ENCODE data around the gene ZER1. TPM values are rescaled to one million over a fixed set of nuclear protein-coding genes. Genes with fewer than 3 reads are reported as not detected.
A peak's percentile ranks its signal among the peaks of the same experiment; 100 is the strongest.
"Not testable (repeated sequence)": the region's sequence is repeated elsewhere in the genome, so short reads cannot be mapped to it uniquely, and the experiment has no call there.

Gene ZER1
- polyA plus RNA-seq, 4 donors = 31.7 to 42.6 (median 34.2) TPM

DNA sequence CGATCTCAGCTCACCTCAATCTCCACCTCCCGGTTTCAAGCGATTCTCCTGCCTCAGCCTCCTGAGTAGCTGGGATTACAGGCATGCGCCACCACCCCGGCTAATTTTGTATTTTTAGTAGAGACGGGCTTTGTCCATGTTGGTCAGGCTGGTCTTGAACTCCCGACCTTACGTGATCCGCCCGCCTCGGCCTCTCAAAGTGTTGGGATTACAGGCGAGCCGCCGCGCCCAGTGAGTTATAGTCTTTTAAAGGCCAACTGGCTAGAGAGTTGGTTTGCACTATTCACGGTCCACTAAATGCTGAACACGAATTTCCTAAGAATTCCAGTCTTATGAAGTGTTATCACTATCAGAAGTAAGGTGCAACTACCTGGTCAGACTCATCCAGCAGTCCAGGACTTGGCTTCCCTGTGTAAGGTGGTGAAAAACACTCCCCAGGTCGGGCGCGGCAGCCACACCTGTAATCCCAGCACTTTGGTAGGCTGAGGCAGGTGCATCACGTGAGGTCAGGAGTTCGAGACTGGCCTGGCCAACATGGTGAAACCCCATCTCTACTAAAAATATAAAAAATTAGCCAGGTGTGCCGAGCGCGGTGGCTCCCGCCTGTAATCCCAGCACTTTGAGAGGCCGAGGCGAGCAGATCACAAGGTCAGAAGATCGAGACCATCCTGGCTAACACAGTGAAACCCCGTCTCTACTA lies 72.5 kb downstream of the ZER1 start:
- not testable (repeated sequence) for DNase-seq (ENCODE audit: low read depth in 4 of 4, low spot score in 3 of 4)

- no peak for DNase-seq (ENCODE audit: low read depth in 4 of 4, low spot score in 3 of 4)
Measured at GRCh38 chr9:128696923-128697707, 74.6 kb downstream of the ZER1 start.

DNA sequence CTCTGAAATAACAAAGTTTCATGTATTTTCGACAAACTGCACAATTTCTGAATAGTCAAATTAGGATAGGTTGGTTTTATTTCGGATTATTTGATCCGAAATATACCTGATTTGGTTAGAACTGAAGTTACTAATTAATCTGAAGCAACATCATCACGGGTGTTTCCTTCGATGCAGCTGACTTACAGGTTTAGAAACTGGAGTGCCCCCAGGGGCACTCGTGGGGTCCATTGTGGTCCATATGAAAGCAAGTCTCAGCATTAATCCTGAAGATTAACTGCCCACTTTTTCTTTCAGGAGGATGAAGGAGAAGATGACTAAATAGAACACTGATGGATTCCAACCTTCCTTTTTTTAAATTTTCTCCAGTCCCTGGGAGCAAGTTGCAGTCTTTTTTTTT lies 77.4 kb downstream of the ZER1 start:
- DNase-seq (ENCODE audit: low read depth in 4 of 4, low spot score in 3 of 4) = no peak

GRCh38 chr9:128693738-128694137 lies 78.0 kb downstream of the ZER1 start:
- DNase-seq (ENCODE audit: low read depth in 4 of 4, low spot score in 3 of 4) = not testable (repeated sequence)

DNA sequence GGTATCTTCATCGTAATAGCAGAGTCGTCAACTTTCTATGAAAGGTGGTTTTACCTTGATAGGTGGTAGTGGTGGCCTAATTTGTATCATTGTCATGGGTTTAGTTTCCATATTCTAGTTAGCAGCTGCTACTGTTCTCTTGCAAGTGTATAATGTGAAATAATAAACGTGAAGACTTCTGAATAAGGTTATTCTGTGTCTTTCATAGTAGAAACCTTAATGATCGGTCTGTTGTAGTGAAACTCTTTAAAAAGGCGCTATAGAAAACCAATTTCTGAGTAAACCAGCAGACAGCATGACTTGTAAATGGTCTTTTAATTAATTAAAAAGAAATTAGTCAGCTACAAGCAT lies 81.1 kb downstream of the ZER1 start:
- no peak for DNase-seq (ENCODE audit: low read depth in 4 of 4, low spot score in 3 of 4)

- DNase-seq (ENCODE audit: low read depth in 4 of 4, low spot score in 3 of 4) = no peak
Measured at GRCh38 chr9:128689820-128690683, 81.7 kb downstream of the ZER1 start.

DNA sequence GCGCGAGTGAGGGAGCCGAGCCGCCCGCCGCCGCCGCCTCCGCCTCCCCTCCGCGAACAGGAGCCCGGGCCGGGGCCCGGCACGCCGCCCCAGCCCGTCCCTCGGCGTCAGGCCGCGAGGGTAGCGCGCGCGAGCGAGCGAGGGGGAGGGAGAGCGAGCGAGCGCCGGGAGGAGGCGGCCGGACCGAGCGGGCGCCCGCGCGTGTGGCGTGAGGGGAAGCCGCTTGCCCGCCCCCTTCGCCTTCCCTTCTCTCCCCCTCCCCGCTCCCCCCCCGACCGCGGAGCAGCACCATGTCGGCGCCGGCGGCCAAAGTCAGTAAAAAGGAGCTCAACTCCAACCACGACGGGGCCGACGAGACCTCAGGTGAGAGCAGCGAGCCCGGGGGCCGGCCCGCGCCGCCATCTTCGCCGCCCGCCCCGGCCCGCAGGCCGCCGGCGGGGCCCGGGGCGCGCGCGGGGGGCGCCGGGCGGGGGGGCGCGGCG lies 82.4 kb downstream of the ZER1 start:
- no peak for DNase-seq (ENCODE audit: low read depth in 4 of 4, low spot score in 3 of 4)

GRCh38 chr9:128688501-128689292 lies 83.0 kb downstream of the ZER1 start, which contains the start of gene SET:
TSS of gene SET (plus strand) at chr9:128689222. CDS start at chr9:128689583, 361 bp downstream.
- DNase-seq (ENCODE audit: low read depth in 4 of 4, low spot score in 3 of 4) = peak; percentile 86 to 92 (median 91)

GRCh38 chr9:128687453-128687852 lies 84.3 kb downstream of the ZER1 start:
- DNase-seq (ENCODE audit: low read depth in 4 of 4, low spot score in 3 of 4) = no peak

GRCh38 chr9:128685636-128686489 lies 85.9 kb downstream of the ZER1 start:
- no peak for DNase-seq (ENCODE audit: low read depth in 4 of 4, low spot score in 3 of 4)

GRCh38 chr9:128684325-128685199 lies 87.2 kb downstream of the ZER1 start:
- no peak for DNase-seq (ENCODE audit: low read depth in 4 of 4, low spot score in 3 of 4)

DNA sequence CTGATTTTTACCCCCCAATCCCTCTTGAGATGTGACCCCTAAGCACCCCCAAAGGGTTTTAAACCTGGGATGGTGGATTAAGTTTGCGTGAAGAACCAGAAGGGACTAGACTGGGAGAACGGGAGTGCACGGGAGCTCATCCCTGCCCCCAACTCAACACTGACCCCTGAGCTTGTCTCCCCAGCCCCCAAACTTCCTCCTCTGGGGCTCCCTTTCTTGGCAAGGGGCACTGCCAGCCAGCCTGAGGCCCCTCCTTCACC lies 87.7 kb downstream of the ZER1 start:
- no peak for DNase-seq (ENCODE audit: low read depth in 4 of 4, low spot score in 3 of 4)

DNA sequence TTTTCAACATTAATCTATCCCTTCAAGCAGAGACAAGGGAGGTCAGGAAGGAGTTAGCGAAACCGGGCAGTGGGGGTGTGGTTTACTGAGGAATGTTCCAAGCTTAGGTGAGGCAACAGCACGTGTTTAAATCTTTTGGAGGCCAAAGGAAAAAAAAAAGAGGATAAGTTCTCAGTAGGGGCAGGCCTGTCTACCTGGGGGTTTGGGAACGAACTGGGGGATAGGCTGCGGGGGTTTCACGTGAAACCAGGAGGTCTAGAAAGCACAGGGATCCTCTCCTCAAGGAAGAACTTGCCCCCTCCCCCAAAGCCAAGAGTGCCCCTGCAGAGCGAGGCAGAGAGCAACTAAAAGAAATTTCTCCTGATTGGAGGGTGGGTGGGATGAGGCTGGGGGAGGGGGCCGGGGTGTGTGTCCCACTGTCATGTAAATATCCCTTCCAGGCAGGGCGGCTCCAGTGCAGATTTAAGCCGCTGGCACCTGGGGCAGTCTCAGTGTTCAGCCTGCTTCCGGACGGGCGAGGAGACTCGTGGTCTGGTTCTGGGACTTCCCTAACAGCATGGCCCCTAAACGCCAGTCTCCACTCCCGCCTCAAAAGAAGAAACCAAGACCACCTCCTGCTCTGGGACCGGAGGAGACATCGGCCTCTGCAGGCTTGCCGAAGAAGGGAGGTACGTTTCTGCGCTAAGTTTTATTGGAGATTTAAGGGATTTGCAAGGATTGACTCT lies 88.2 kb downstream of the ZER1 start:
- DNase-seq (ENCODE audit: low read depth in 4 of 4, low spot score in 3 of 4) = no peak

Other genes starting within 250 kb of the ZER1 start
- gene SPTAN1, start 219.3 kb downstream of the ZER1 start, polyA plus RNA-seq (ENCODE audit: insufficient read length in 4 of 4) = 100 to 1,000 TPM; 301 to 363 (median 329) TPM
- 10 to 100 TPM; 58.6 to 88.6 (median 64.9) TPM for gene DYNC2I2, start 115.1 kb downstream of the ZER1 start, polyA plus RNA-seq (ENCODE audit: insufficient read length in 4 of 4)
- 100 to 1,000 TPM; 586 to 729 (median 699) TPM for gene SET, start 82.7 kb downstream of the ZER1 start, polyA plus RNA-seq (ENCODE audit: insufficient read length in 4 of 4)
- gene PKN3, start 69.4 kb downstream of the ZER1 start, polyA plus RNA-seq (ENCODE audit: insufficient read length in 4 of 4) = 10 to 100 TPM in 3 of 4 donors, 1 to 10 TPM in 1; 8.1 to 12.6 (median 10.2) TPM
- gene ZDHHC12, start 47.8 kb downstream of the ZER1 start, polyA plus RNA-seq (ENCODE audit: insufficient read length in 4 of 4) = 10 to 100 TPM; 17.0 to 25.1 (median 17.7) TPM
- 10 to 100 TPM; 36.0 to 43.5 (median 41.0) TPM for gene TBC1D13, start 15.3 kb upstream of the ZER1 start, polyA plus RNA-seq (ENCODE audit: insufficient read length in 4 of 4)
- gene ENDOG, start 46.6 kb upstream of the ZER1 start, polyA plus RNA-seq (ENCODE audit: insufficient read length in 4 of 4) = 10 to 100 TPM in 1 of 4 donors, 1 to 10 TPM in 3; 7.0 to 16.1 (median 8.4) TPM
- gene SPOUT1, start 57.9 kb upstream of the ZER1 start, polyA plus RNA-seq (ENCODE audit: insufficient read length in 4 of 4) = 10 to 100 TPM; 40.3 to 48.7 (median 43.0) TPM
- gene KYAT1, start 110.0 kb upstream of the ZER1 start, polyA plus RNA-seq (ENCODE audit: insufficient read length in 4 of 4) = 10 to 100 TPM; 21.6 to 23.6 (median 22.5) TPM
- 10 to 100 TPM; 29.5 to 34.3 (median 30.6) TPM for gene LRRC8A, start 110.2 kb upstream of the ZER1 start, polyA plus RNA-seq (ENCODE audit: insufficient read length in 4 of 4)
- gene PHYHD1, start 149.1 kb upstream of the ZER1 start, polyA plus RNA-seq (ENCODE audit: insufficient read length in 4 of 4) = 10 to 100 TPM; 58.8 to 61.6 (median 59.6) TPM
- gene DOLK, start 175.7 kb upstream of the ZER1 start, polyA plus RNA-seq (ENCODE audit: insufficient read length in 4 of 4) = 10 to 100 TPM; 16.0 to 18.6 (median 17.5) TPM
- gene NUP188, start 175.8 kb upstream of the ZER1 start, polyA plus RNA-seq (ENCODE audit: insufficient read length in 4 of 4) = 10 to 100 TPM; 38.9 to 41.8 (median 40.2) TPM